Panc1 (cell line): ENCODE results near the gene GRAMD2A. TPM values are rescaled to one million over a fixed set of nuclear protein-coding genes. Genes with fewer than 3 reads are reported as not detected.

Experiments
- ATAC-seq: fragments of 200-7000 bp; cut with Tn5 transposase; 2 replicates; pipeline ENCODE4 v1.9.1; 2020; ENCODE audit warnings: mild to moderate bottlenecking, moderate library complexity
- BruUV-seq: library from RNA; stranded (reverse); fragments of 400-500 nt; replicated peaks from 2 replicates; lab custom pipeline; 2021; lab: Mats Ljungman, UMichigan
- CTCF ChIA-PET: fragments of 300-600 bp; sonication (Branson Sonifier 250); formaldehyde crosslinking; loops from one replicate; lab custom pipeline; 2022; ENCODE audit warnings: antibody characterized with exemption; lab: Charles Lee
- POLR2A ChIA-PET: fragments of 300-600 bp; sonication (Branson Sonifier 250); formaldehyde crosslinking; loops from one replicate; lab custom pipeline; 2022; ENCODE audit warnings: antibody characterized with exemption; lab: Charles Lee
- DNase-seq: peaks from one replicate; pipeline ENCODE4 v3.0.0-alpha.2; 2010; ENCODE audit warnings: low read depth, low spot score
- H3K27ac ChIP-seq: 2 replicates; pipeline ENCODE4 v1.5.1; 2011; ENCODE audit warnings: mild to moderate bottlenecking, low read length, inconsistent platforms
- H3K27me3 ChIP-seq: fragments of 200-500 bp; sonication (Bioruptor generic); 2 replicates; pipeline ENCODE4 v1.6.0; 2014; ENCODE audit warnings: low read length, inconsistent platforms; ENCODE audit not compliant: control insufficient read depth, insufficient read depth
- H3K36me3 ChIP-seq: fragments of 200-500 bp; sonication (Bioruptor generic); 2 replicates; pipeline ENCODE4 v1.5.1; 2014; ENCODE audit warnings: inconsistent platforms, mild to moderate bottlenecking, low read length, moderate library complexity; ENCODE audit not compliant: control insufficient read depth, insufficient read depth
- H3K4me1 ChIP-seq: 2 replicates; pipeline ENCODE4 v1.5.1; 2011; ENCODE audit warnings: inconsistent platforms, mild to moderate bottlenecking, low read length, moderate library complexity; ENCODE audit not compliant: control insufficient read depth, insufficient read depth
- H3K4me3 ChIP-seq, 2 experiments: 2 replicates each; pipeline ENCODE4 v1.5.1; 2011 to 2012; ENCODE audit warnings: low read depth in 2 of 2, low read length in 2 of 2, mild to moderate bottlenecking in 2 of 2, inconsistent platforms in 1 of 2, moderate library complexity in 1 of 2
- H3K9me3 ChIP-seq: fragments of 200-500 bp; sonication (Bioruptor generic); 2 replicates; pipeline ENCODE4 v1.5.1; 2014; ENCODE audit warnings: low read depth, mild to moderate bottlenecking, inconsistent platforms, low read length, moderate library complexity; ENCODE audit not compliant: control insufficient read depth, insufficient read depth
- CTCF ChIP-seq: fragments of 450-650 bp; IDR thresholded peaks from 2 replicates; pipeline ENCODE4 v1.5.1; 2017; ENCODE audit warnings: mild to moderate bottlenecking
- POLR2AphosphoS5 ChIP-seq: IDR thresholded peaks from 2 replicates; pipeline ENCODE4 v1.6.1; 2012; ENCODE audit warnings: mild to moderate bottlenecking, low read depth, low read length, moderate library complexity
- SIN3A ChIP-seq: IDR thresholded peaks from 2 replicates; pipeline ENCODE4 v1.6.1; 2012; ENCODE audit warnings: low read depth, mild to moderate bottlenecking, low read length, moderate library complexity, borderline replicate concordance; ENCODE audit not compliant: insufficient read depth
- TCF7L2 ChIP-seq: IDR thresholded peaks from 2 replicates; pipeline ENCODE4 v1.6.1; 2011; ENCODE audit warnings: mild to moderate bottlenecking, low read depth, low read length, inconsistent platforms
- in situ Hi-C: cut with HindIII; loops from 2 replicates; pipeline ENCODE4 v1.10.0; 2016; ENCODE audit warnings: low sequenced_read_pairs, low pct_unique_long_range_greater_than_20kb
- intact Hi-C: fragments of 100-400 bp; cut with micrococcal nuclease; formaldehyde crosslinking; loops from one replicate; pipeline ENCODE4 v1.10.0; 2022; ENCODE audit not compliant: unreplicated experiment
- total RNA-seq: library from RNA; stranded (reverse); gene quantifications from one replicate; pipeline ENCODE4 v1.2.1, GENCODE V29; 2021; ENCODE audit not compliant: unreplicated experiment
- TF ChIP-seq, protein P1 (sequence below), 2 experiments: IDR thresholded peaks; 2 replicates each; pipeline ENCODE4 v1.6.1; 2011 to 2012; ENCODE audit warnings: low read depth in 2 of 2, control low read depth in 1 of 2, low read length in 1 of 2, mild to moderate bottlenecking in 1 of 2, moderate library complexity in 1 of 2; ENCODE audit not compliant: insufficient read depth in 1 of 2

GRAMD2A gene
- total RNA-seq, 1 experiment from 2014 or later = 1.3 TPM

- BruUV-seq = no TSS peak
- DNase-seq (no peak), ATAC-seq (no peak)
- Histone ChIP-seq H3K27ac (no peak overlapping the region), H3K9me3 (no peaks in the 10 kb centered on the region), H3K4me1 (peaks cover 27% of the 10 kb centered on the region), H3K36me3 (no peaks in the 10 kb centered on the region; the same call in 1 of the 2 replicates), H3K4me3 (no peak overlapping the region), H3K27me3 (no peaks in the 10 kb centered on the region)
- TF ChIP-seq, protein P1, sequence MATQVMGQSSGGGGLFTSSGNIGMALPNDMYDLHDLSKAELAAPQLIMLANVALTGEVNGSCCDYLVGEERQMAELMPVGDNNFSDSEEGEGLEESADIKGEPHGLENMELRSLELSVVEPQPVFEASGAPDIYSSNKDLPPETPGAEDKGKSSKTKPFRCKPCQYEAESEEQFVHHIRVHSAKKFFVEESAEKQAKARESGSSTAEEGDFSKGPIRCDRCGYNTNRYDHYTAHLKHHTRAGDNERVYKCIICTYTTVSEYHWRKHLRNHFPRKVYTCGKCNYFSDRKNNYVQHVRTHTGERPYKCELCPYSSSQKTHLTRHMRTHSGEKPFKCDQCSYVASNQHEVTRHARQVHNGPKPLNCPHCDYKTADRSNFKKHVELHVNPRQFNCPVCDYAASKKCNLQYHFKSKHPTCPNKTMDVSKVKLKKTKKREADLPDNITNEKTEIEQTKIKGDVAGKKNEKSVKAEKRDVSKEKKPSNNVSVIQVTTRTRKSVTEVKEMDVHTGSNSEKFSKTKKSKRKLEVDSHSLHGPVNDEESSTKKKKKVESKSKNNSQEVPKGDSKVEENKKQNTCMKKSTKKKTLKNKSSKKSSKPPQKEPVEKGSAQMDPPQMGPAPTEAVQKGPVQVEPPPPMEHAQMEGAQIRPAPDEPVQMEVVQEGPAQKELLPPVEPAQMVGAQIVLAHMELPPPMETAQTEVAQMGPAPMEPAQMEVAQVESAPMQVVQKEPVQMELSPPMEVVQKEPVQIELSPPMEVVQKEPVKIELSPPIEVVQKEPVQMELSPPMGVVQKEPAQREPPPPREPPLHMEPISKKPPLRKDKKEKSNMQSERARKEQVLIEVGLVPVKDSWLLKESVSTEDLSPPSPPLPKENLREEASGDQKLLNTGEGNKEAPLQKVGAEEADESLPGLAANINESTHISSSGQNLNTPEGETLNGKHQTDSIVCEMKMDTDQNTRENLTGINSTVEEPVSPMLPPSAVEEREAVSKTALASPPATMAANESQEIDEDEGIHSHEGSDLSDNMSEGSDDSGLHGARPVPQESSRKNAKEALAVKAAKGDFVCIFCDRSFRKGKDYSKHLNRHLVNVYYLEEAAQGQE (IDR thresholded peaks at IDR 0.05; ENCODE audit: insufficient read depth in 1 of 2, low read depth in 2 of 2, low read length in 1 of 2) = no peak
- TF ChIP-seq POLR2AphosphoS5 = no peak
- no peak for TF ChIP-seq CTCF
- TF ChIP-seq TCF7L2 = no peak
- TF ChIP-seq SIN3A = no peak
- ChIA-PET CTCF (no interaction called here), POLR2A (no interaction called here)
- intact Hi-C loops = no loop called here
- in situ Hi-C loops = no loop called here
Measured at GRCh38 chr15:72113347-72114031, 84.1 kb downstream of the GRAMD2A start.

- Histone ChIP-seq H3K4me1 (peaks cover 30% of the 10 kb centered on the region), H3K27me3 (no peaks in the 10 kb centered on the region), H3K27ac (no peak overlapping the region), H3K9me3 (no peaks in the 10 kb centered on the region), H3K4me3 (no peak overlapping the region), H3K36me3 (no peaks in the 10 kb centered on the region; the same call in 1 of the 2 replicates)
- in situ Hi-C loops = no loop called here
- ChIA-PET CTCF (no interaction called here), POLR2A (no interaction called here)
- intact Hi-C loops = no loop called here
- TF ChIP-seq POLR2AphosphoS5 (no peak), TCF7L2 (no peak), CTCF (no peak), SIN3A (no peak)
- TF ChIP-seq, protein P1 (IDR thresholded peaks at IDR 0.05; ENCODE audit: insufficient read depth in 1 of 2, low read depth in 2 of 2, low read length in 1 of 2) = no peak
- ATAC-seq = no peak
- DNase-seq = no peak
- no TSS peak for BruUV-seq
Measured at GRCh38 chr15:72112805-72113204, 84.8 kb downstream of the GRAMD2A start.
